GM12865 (cell line): ENCODE data around the gene UBL3.

Source experiments
- DNase-seq: peaks from one replicate; pipeline ENCODE4 v3.0.0; 2010; ENCODE audit warnings: low read depth
- H3K4me3 ChIP-seq: 2 replicates; pipeline ENCODE4 v1.5.1; 2011; ENCODE audit warnings: mild to moderate bottlenecking, low read depth, low read length, control low read depth
- CTCF ChIP-seq: IDR thresholded peaks from 2 replicates; pipeline ENCODE4 v1.5.1; 2011; ENCODE audit warnings: low read length, control low read depth, low read depth, inconsistent platforms; ENCODE audit not compliant: insufficient read depth; ENCODE audit errors: missing control alignments

Gene UBL3

GRCh38 chr13:29756506-29756905 is 93.9 kb downstream of the UBL3 start:
- no peak overlapping the region for H3K4me3 ChIP-seq
- DNase-seq: no peak
- TF ChIP-seq CTCF: no peak

- TF ChIP-seq CTCF: no peak
- H3K4me3 ChIP-seq: no peak overlapping the region
- no peak for DNase-seq
Measured at GRCh38 chr13:29754473-29754806, 96.0 kb downstream of the UBL3 start.

- TF ChIP-seq CTCF: no peak
- DNase-seq: no peak
- H3K4me3 ChIP-seq: no peak overlapping the region
Measured at GRCh38 chr13:29753618-29754472, 96.6 kb downstream of the UBL3 start.

- no peak for TF ChIP-seq CTCF
- DNase-seq: peak; percentile 40
- H3K4me3 ChIP-seq: no peak overlapping the region
Measured at GRCh38 chr13:29752175-29752574, 98.2 kb downstream of the UBL3 start.

- no peak for DNase-seq
- H3K4me3 ChIP-seq: no peak overlapping the region
- TF ChIP-seq CTCF: no peak
Measured at GRCh38 chr13:29750183-29750530, 100.3 kb downstream of the UBL3 start.

- DNase-seq: no peak
- H3K4me3 ChIP-seq: no peak overlapping the region
- no peak for TF ChIP-seq CTCF
Measured at GRCh38 chr13:29749401-29750182, 100.8 kb downstream of the UBL3 start.
